Activated CD4-positive, CD25-positive, alpha-beta regulatory T cell treated with anti-CD3 and anti-CD28 coated beads, Interleukin-2, amount 50 U/mL, for 72 hours (primary cell): ENCODE measurements around the gene ZBTB39.
"Not testable (repeated sequence)": the region's sequence is repeated elsewhere in the genome, so short reads cannot be mapped to it uniquely, and the experiment has no call there.

Source experiments
- DNase-seq: peaks from one replicate; pipeline ENCODE4 v3.0.0; 2021

ZBTB39 gene

DNA sequence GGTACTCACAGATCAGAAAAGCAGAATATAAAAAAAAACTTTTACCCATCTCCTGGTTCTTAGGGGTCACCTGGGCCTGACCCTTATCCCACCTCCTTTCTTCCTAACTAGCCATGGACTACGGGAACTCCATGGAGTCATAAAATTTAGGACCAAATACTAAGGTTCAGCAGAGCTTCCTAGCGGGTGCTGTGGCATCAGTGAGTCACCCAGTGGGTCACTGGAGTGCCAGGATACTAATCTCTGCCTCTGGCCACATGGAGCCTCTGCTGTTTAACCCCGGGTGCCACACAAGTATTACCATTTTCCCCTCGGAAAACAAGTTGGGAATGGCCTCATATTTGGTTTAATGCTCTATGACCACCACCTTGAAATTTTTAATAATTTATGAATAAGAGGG, 6.9 kb downstream of the ZBTB39 start:
- no peak for DNase-seq

DNA sequence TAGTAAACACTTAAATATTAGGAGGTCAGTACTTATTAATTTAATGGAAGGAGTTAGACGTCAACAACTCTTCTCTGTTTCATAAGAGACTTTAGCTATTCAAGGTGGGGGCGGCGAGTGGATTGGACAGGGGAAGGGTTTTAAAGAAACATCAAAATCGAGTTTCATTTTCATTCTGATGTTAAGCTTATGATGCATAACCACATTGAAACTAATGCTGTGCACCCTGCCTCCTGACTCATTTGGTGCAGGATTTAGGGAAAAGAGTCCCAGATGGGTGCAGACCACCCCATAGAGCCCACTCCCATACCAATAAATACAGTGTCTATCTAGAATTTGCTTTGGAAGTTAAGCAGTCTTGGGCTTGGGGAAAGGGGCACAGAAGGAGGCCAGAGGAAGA, 7.4 kb downstream of the ZBTB39 start:
- peak; percentile 40 for DNase-seq

DNA sequence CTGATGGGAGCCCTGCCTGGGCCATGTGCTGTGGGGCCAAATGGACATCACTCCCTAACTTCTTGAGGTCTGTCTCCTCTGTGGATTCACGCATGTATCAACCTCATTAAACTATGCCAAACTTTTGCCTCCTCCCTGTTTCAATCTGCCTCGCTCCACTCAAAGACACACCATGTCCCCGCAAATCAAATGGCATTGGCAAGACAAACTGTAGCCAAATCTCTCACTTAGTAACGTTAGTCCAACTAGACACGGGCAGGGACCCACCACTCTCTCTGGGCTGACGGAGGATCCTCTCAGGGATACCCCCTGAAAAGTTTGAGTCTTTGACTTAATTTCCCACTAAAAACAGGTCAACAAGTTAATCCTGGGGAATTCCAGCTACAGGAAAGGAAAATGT, 8.0 kb downstream of the ZBTB39 start:
- no peak for DNase-seq

DNA sequence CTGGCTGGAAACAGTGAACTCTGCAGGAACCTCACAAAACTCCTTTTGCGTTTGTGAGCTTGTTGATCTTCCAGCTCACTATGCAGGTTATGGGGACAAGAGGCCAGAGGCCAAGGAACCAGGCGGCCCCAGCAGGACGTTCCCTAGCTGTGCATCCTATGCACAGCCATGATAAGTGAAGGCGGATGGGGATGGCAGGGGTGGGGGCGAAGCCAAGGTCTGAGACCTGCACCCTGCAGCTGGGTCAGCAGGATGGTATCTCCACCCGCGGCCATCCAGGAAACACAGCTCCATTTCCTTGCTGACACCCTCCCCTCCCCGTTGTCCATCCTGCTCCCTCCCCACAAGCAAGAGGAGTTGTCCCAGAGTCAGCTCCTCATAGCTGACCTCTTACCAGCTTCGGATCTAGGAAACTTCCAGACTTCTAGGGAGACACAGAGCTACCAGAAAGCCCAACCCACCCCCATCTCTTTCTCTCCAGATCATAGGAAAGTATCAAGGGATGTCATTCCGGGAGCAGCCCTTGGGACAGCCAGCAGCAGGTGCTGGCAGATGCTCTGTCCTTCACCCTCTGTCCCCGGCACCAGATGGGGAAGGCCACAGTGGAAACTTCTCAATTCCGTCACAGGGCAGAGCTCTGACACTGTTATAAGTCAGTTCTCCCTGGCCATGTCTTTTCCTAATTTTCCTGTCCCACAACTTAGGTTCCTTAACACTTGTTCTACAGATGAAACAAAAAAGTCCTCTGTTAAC, 9.4 kb downstream of the ZBTB39 start:
- DNase-seq = no peak

DNA sequence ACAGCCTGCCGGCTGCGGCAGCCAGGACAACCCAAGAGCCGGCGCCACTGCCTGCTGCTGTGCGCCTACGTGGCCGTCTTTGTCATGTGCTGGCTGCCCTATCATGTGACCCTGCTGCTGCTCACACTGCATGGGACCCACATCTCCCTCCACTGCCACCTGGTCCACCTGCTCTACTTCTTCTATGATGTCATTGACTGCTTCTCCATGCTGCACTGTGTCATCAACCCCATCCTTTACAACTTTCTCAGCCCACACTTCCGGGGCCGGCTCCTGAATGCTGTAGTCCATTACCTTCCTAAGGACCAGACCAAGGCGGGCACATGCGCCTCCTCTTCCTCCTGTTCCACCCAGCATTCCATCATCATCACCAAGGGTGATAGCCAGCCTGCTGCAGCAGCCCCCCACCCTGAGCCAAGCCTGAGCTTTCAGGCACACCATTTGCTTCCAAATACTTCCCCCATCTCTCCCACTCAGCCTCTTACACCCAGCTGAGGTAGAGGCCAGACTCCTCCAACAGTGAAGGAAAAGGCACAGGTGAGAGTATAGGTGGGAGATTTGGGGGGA, 10.3 kb downstream of the ZBTB39 start:
- DNase-seq = no peak

DNA sequence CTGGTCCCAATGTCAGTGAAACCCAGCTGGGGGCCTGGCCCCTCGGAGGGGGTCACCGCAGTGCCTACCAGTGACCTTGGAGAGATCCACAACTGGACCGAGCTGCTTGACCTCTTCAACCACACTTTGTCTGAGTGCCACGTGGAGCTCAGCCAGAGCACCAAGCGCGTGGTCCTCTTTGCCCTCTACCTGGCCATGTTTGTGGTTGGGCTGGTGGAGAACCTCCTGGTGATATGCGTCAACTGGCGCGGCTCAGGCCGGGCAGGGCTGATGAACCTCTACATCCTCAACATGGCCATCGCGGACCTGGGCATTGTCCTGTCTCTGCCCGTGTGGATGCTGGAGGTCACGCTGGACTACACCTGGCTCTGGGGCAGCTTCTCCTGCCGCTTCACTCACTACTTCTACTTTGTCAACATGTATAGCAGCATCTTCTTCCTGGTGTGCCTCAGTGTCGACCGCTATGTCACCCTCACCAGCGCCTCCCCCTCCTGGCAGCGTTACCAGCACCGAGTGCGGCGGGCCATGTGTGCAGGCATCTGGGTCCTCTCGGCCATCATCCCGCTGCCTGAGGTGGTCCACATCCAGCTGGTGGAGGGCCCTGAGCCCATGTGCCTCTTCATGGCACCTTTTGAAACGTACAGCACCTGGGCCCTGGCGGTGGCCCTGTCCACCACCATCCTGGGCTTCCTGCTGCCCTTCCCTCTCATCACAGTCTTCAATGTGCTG, 11.0 kb downstream of the ZBTB39 start:
- no peak for DNase-seq

DNA sequence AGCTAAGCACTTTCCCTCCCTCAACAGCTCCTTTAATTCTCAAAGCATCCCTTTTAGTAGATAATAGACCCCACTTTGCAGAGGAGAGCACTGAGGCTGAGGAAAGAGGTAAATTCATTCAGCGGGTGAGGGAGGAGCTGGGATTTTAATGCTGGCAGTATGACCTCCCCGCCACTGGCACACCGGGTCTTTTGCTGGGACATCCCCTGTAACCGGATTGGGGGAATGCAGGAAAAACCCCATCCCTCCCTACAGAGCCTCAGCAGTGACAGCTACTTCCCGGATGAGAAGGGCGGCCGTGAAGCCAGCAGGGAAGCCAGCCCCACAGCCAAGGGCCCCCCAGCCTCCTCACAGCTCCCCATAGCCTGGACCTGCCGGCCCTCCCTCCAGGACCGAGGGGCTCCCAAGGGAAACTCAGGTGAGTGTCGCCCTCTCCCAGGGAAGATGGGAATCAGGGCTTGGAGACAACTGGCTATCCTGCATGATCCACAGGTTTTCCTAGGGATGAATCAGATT, 12.1 kb downstream of the ZBTB39 start:
- no peak for DNase-seq

DNA sequence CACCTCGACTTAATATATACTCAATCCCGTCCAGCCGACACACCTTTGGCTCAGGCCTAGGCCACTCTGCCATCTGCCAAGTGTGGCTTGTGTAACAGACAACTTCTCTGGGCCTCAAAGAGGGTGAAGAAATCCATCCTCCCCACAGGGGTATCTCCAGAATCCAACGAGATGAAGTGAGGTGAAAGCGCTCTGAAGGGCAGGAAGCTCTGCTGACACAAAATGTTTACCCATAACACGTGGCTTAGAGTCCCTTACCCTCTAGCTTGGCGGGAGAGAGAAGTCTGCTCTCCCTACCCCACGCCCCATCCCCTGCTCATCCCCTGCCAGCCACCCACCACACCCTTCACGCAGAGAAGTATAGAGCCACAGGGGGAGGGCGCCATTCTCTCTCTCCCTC, 13.0 kb downstream of the ZBTB39 start:
- no peak for DNase-seq

DNA sequence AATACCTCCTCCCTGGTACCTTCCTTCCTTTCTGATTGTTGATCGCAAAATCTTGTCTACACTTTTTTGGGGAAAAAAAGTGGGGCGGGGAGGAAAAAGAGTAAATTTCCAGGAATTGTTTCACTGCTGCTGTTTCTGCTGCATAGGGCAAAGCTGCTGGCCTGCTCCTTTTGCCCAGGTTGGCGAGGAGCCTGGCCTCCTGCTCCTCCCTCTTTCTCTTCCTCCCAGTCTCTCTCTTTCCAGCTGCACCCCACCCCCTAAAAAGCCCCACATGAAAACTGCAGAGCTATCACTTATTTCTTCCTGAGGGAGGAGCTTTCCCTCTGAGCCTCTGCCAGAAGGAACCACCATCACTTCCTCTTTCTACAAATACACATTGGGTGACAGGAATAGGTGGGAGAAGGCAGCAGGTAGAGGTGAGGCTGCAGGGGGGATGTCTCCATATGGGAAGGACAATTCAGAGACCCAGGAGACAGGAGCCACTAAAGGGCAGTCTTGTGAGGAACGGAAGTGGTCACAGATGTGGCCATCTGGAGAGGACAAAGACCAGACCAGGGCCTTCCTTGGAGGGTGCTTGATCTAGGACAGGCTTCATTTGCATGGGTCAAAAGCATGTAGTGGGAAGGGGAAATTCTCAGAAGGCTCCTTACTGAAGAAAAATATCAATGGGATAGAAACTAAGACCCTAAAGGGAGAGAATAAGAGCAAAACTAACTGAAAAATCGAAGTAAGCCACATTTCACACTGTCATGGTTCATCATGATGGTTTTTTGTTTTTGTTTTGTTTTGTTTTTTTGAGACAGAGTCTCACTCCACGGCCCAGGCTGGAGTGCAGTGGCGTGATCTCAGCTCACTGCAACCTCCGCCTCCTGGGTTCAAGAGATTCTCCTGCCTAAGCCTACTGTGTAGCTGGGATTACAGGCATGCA, 14.8 kb downstream of the ZBTB39 start:
- DNase-seq = no peak

DNA sequence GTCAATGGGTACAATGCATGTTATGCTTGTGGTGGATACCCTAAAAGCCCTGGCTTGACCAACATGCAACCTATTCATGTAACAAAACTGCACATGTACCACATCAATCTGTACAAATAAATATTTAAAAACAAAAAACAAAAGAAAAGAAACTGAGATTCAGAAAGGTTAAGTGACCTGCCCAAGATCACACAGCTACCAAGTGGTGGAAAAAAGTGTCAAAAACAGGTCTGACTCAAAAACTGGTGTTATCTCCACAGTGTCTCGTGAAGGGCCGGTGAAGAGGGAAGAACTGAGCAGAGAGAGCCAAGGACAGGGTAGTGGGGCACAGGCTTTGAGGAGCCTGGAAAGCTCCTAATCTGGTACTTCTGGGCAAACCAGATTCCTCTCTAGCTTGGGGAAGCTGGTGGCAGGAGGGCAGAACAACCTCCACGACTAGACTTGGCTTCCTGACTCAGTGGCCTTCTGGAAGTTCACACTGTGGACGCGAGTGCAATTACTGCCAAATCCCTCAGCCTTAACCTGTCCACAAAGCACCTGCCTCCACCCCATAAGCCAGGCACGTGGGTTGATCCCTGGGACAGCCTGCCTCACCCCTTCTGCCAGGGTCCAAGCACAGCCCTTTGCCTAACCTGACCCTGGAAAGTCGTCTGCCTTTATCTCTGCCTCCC, 15.6 kb downstream of the ZBTB39 start:
- DNase-seq = no peak

DNA sequence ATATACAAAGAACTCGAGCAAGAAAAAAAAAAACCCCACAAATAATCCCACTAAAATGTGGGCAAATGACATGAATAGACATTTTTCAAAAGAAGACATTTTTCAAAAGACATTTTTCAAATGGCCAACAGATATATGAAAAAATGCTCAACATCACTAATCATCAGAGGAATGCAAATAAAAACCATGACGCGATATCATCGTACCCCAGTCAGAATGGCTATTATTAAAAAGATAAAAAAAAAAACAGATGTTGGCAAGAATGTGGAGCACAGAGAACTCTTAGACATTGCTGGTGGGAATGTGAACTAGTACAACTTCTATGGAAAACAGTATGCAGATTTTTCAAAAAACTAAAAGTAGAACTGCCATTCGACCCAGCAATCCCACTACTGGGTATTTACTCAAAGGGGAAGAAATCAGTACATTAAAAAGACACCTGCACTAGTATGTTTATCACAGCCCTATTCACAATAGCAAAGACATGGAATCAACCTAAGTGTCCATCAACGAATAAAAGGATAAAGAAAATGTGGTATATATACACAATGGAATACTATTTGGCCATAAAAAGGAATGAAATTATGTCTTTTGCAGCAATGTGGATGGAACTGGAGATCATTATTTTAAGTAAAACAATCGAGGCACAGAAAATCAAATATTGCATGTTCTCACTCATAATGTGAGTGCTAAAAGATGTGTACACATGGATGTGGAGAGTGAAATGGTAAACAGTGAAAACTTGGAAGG, 16.3 kb downstream of the ZBTB39 start:
- DNase-seq = no peak

DNA sequence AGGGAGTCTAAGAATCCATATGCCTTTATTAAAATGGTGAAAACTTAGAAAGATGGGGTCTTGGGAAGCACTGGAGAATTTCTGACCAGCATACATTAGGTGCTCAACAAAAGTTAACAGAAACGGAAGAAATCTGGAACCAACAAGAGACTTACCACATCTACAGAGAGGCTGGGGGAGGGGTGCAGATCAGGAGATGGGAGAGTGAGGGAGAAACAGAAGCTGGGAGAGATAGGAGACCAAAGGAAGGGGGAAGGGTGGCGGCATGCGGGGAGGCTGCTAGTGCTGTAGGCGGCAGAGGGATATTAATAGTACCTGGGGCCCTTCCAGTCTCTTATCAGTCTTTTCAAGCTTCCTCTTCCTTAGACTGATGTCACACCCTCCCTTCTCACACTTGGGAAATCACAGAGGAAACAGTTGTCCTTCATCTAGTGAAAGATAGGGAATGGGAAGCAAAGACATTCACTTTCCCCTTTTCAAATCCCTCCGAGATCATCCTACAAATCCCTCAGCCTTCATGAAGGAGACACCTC, 18.1 kb downstream of the ZBTB39 start:
- no peak for DNase-seq

DNA sequence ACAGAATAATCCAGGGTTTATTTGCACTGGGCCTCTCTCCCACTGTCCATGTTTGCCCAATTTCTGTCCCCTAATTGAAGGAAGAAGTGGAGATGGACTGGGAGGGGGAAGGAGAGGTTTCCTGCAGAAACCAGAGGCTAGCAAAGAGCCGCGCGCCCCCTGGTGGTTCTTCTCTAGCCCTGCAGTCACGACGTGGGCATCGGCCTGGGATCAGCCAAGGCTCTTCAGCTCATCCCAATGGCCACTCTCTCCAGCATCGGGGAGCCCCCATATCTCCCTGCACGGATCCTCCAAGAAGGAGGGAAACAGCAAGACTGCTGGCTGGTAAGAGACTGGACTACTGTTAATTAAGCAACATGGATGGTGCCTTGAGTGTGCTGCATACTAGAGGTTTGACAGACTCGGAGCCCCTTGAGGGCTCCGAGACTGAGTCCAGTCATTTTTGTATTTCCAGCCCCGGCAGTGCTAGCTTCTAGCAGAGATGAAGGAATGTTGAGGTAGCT, 18.7 kb downstream of the ZBTB39 start:
- DNase-seq = peak; percentile 80

DNA sequence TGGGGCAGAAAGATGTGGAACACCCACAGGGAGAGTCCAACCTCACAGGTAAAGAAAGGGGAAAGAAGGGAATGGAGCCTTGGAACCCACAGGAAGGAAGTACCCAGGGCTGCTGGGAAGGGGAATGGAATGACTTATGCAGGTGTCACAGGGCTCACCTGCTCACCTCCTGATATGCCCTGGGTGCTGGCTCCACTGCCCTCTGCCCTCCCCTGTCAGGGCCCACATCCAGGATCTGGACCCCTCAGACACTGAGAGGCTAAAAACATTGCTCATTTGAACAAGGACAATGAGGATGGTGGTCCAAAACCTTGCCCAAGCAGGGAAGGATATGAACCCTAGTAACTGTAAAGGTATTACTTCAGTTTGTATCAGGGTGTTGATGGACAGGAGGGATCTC, 19.3 kb downstream of the ZBTB39 start:
- DNase-seq = no peak

DNA sequence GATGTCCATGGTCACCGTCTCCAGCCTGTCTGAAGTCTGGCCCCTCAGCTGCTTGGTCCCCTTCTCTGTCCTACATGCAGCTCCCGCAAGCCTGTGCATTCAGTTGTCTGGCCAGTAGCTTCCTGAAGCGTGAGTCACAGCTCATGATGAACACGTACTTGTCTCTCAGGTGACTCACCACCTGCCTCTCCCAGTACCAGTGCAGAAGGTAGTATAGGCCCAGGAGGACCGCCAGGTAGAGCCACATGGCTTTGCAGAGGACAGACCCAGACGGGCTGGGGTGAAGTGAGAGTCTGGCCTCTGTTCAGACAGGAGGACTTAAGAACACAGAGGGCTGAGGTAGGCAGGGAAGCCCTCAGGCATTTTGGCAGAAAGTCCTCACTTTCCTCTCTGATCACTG, 20.6 kb downstream of the ZBTB39 start:
- DNase-seq = not testable (repeated sequence)

DNA sequence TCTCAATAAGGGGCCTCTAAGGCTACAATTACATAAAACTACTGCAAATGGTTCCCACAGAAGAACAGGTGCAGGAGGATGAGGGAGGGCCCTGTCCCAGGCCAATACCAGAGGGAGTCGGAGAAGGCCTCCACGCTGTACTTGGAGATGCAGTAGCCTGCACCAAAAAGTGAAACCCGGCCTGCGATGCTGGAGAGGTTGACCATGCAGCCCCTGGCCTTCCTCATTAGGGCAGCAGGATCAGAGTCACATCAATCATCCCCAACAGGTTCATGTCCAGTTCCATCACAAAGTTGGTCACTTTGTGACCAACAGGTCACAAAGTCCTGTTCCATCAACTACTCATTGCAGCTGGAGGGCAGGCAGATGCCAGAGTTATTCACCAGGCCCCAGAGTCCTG, 23.0 kb downstream of the ZBTB39 start:
- no peak for DNase-seq

DNA sequence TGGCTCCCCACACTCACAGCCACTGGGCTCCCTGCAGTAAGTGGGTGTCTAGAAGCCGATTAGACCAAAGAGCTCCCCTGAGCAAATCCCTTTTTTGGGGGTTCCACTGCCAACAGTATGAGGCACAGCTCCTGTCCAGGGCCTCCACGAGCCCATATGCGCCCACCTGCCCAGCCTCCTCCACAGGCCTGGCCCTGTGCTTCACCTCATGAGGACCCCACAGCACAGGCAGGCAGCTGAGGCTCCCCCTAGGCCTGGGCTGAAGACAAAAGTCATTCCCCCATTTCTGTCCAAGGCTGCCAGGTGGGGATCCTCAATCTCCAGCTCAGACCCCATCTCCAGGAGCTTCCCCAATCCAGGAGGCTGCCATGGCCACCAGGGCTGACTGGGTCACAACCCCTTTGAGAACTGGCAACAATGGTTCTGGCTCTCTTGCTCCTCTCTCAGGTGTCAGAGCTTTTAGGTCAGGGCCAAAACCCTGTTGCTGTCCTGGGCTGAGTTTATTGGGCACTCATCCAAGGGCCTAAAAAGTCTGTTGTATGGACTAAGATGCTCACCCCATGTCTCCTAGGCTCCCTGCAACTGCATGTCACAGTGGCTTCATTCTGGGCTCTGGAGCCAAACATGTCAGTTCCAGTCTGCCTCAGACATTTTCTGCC, 23.6 kb downstream of the ZBTB39 start:
- DNase-seq = not testable (repeated sequence)

DNA sequence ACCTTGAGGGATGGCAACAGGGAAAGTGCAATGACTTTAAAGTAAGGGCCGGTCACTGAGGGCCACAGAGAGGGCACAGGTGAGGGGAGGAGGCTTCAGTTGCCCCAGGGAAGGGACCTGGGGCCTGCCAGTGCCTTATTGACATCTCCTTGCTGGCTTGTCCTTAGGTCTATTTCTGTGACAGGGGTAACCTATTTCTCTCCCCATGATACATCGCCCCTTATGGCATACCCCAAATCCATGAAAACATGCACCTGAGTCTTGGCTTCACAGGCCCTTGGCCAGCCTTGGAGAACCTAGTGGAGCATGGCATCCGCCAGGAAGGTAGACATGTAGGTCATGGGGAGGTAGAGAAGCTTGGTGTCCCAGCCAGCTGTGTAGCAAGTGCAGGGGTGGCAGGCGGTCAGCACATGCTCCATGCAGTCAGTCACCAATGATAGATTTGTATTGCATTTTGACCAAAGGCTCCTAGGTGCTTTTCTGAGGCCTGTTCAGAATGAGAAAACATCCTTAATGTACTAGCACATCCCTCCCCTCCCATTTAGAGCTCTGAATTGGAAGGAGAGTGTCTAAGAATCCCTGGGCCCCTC, 25.3 kb downstream of the ZBTB39 start:
- DNase-seq = no peak

DNA sequence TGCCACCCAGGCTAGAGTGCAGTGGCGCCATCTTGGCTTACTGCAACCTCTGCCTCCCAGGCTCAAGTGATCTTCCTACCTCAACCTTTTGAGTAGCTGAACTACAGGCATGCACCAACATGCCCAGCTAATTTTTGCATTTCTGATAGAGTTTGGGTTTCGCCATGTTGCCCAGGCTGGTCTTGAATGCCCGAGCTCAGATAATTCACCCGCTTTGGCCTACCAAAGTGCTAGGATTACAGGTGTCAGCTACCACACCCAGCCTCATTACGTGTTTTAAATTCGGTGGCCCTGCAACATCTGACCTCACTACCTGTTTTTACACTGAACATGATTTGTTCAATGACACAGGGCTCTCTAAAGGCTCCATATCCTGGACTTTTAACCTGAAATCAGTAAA, 26.1 kb downstream of the ZBTB39 start:
- DNase-seq = no peak

DNA sequence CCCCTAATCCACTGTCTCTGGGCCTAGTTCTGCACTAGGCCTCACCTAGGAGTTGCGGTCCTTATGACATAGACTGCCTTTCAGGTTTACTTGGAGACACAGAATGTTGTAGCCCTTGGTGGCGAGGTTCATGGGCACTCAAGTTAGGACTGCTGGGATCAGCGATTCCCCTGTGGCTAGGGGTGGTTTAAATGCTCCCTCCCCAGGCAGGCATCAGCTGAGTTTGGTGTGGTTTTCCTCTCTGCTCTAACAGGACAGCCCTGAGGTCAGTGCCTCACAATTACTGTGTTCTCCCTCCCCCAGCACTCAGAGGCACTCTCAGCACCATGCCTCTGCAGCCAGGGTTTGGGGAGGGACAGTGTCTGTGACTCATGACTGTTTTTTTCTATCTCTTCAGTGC, 26.7 kb downstream of the ZBTB39 start:
- DNase-seq = no peak
